GM23338 (cell line): ENCODE measurements around the gene STON1. TPM values are rescaled to one million over a fixed set of nuclear protein-coding genes. Genes with fewer than 3 reads are reported as not detected.

ENCODE experiments used
- ATAC-seq: fragments of 200-7000 bp; cut with Tn5 transposase; 3 replicates; pipeline ENCODE4 v1.9.1; 2020
- DNase-seq: peaks from one replicate; pipeline ENCODE4 v3.0.0-alpha.2; 2015; ENCODE audit warnings: low spot score
- H2AFZ ChIP-seq: fragments of 200-600 bp; sonication (generic); 2 replicates; pipeline ENCODE4 v1.8.0; 2016; ENCODE audit warnings: antibody characterized with exemption, mild to moderate bottlenecking, moderate library complexity
- H3F3A ChIP-seq: fragments of 200-600 bp; sonication (generic); replicated peaks from 2 replicates; pipeline ENCODE4 v1.8.0; 2017; ENCODE audit warnings: antibody characterized with exemption, mixed run types, low read depth
- H3K27ac ChIP-seq: fragments of 200-600 bp; sonication (generic); 2 replicates; pipeline ENCODE4 v1.6.1; 2016; ENCODE audit warnings: low read depth
- H3K27me3 ChIP-seq: fragments of 200-600 bp; sonication (generic); 2 replicates; pipeline ENCODE4 v1.8.0; 2016; ENCODE audit warnings: mild to moderate bottlenecking, mixed run types, moderate library complexity; ENCODE audit not compliant: insufficient read depth
- H3K36me3 ChIP-seq: fragments of 200-600 bp; sonication (generic); 2 replicates; pipeline ENCODE4 v1.8.0; 2016; ENCODE audit warnings: mild to moderate bottlenecking; ENCODE audit not compliant: insufficient read depth
- H3K4me1 ChIP-seq: fragments of 200-600 bp; sonication (generic); 2 replicates; pipeline ENCODE4 v1.8.0; 2016; ENCODE audit warnings: mild to moderate bottlenecking, moderate library complexity; ENCODE audit not compliant: insufficient read depth
- H3K4me2 ChIP-seq: fragments of 200-600 bp; sonication (generic); 2 replicates; pipeline ENCODE4 v1.7.1; 2017; ENCODE audit warnings: mixed run types
- H3K4me3 ChIP-seq: fragments of 200-600 bp; sonication (generic); 2 replicates; pipeline ENCODE4 v1.6.1; 2016; ENCODE audit warnings: mixed run types
- H3K79me2 ChIP-seq: fragments of 200-600 bp; sonication (generic); replicated peaks from 2 replicates; pipeline ENCODE4 v1.8.0; 2017; ENCODE audit warnings: mild to moderate bottlenecking; ENCODE audit not compliant: insufficient read depth
- H3K9me2 ChIP-seq: fragments of 200-600 bp; sonication (generic); 2 replicates; pipeline ENCODE4 v1.8.0; 2017; ENCODE audit not compliant: insufficient read depth
- H4K20me1 ChIP-seq: fragments of 200-600 bp; sonication (generic); replicated peaks from 2 replicates; pipeline ENCODE4 v1.8.0; 2017; ENCODE audit warnings: mild to moderate bottlenecking; ENCODE audit not compliant: insufficient read depth
- H3K27ac Mint-ChIP-seq: 2 replicates; pipeline ENCODE4 v1.8.0; 2020; ENCODE audit warnings: inconsistent platforms, mild to moderate bottlenecking, moderate library complexity, mixed read lengths
- H3K27me3 Mint-ChIP-seq: 3 replicates; pipeline ENCODE4 v1.8.0; 2022; ENCODE audit warnings: low read depth, mild to moderate bottlenecking, moderate library complexity, mixed read lengths, inconsistent platforms; ENCODE audit not compliant: insufficient read depth, poor library complexity
- H3K36me3 Mint-ChIP-seq: 3 replicates; pipeline ENCODE4 v1.8.0; 2021; ENCODE audit warnings: low read depth, mild to moderate bottlenecking, inconsistent platforms, moderate library complexity, mixed read lengths
- H3K4me1 Mint-ChIP-seq: 3 replicates; pipeline ENCODE4 v1.8.0; 2020; ENCODE audit warnings: mild to moderate bottlenecking, inconsistent platforms, mixed read lengths
- H3K4me3 Mint-ChIP-seq: 3 replicates; pipeline ENCODE4 v1.8.0; 2021; ENCODE audit warnings: moderate library complexity, mild to moderate bottlenecking, inconsistent platforms, mixed read lengths
- H3K9me3 Mint-ChIP-seq: 3 replicates; pipeline ENCODE4 v1.8.0; 2020; ENCODE audit warnings: moderate library complexity, mild to moderate bottlenecking, inconsistent platforms, mixed read lengths
- CREB1 ChIP-seq: fragments of 250-450 bp; sonication (Bioruptor Pico); IDR thresholded peaks from 2 replicates; pipeline ENCODE4 v1.5.0; 2020; ENCODE audit warnings: low read depth, mild to moderate bottlenecking, moderate library complexity
- EZH2 ChIP-seq: fragments of 200-600 bp; sonication (generic); IDR thresholded peaks from one replicate; pipeline ENCODE4 v1.8.0; 2017; ENCODE audit warnings: antibody characterized with exemption, mild to moderate bottlenecking, low read depth; ENCODE audit not compliant: unreplicated experiment
- EZH2phosphoT487 ChIP-seq: fragments of 200-600 bp; sonication (generic); IDR thresholded peaks from one replicate; pipeline ENCODE4 v1.8.1; 2018; ENCODE audit warnings: antibody characterized with exemption; ENCODE audit not compliant: unreplicated experiment
- JUNB ChIP-seq: IDR thresholded peaks from one replicate; pipeline ENCODE4 v1.6.1; 2016; ENCODE audit warnings: antibody characterized with exemption; ENCODE audit not compliant: unreplicated experiment
- NANOG ChIP-seq: IDR thresholded peaks from 2 replicates; pipeline ENCODE4 v1.6.1; 2016; ENCODE audit warnings: antibody characterized with exemption, borderline replicate concordance
- POLR2AphosphoS5 ChIP-seq: IDR thresholded peaks from 2 replicates; pipeline ENCODE4 v1.6.1; 2016; ENCODE audit warnings: antibody characterized with exemption, low read depth
- STAT1 ChIP-seq: IDR thresholded peaks from one replicate; pipeline ENCODE4 v1.6.1; 2016; ENCODE audit warnings: antibody characterized with exemption; ENCODE audit not compliant: unreplicated experiment
- ZNF114 ChIP-seq: fragments of 250-450 bp; sonication (Bioruptor Pico); IDR thresholded peaks from 2 replicates; pipeline ENCODE4 v1.5.0; 2020; ENCODE audit warnings: mild to moderate bottlenecking, moderate library complexity
- ZNF331 ChIP-seq: fragments of 250-450 bp; sonication (Bioruptor Pico); IDR thresholded peaks from 2 replicates; pipeline ENCODE4 v1.5.0; 2020; ENCODE audit warnings: low read depth, mild to moderate bottlenecking, moderate library complexity
- polyA plus RNA-seq: library from polyadenylated mRNA; unstranded; fragments of >200 nt; fragmentation: Nextera tagmentation; extraction: Ambion mirVana; gene quantifications from 2 replicates; pipeline ENCODE4 v1.2.1, GENCODE V29; 2016
- total RNA-seq: library from RNA; depleted of rRNA; stranded (reverse); fragments of >200 nt; shearing (Covaris generic); gene quantifications from 2 replicates; pipeline ENCODE4 v1.2.3, GENCODE V29; 2014
- TF ChIP-seq, protein P1 (sequence below): IDR thresholded peaks from one replicate; pipeline ENCODE4 v1.6.1; 2018; ENCODE audit warnings: antibody characterized with exemption; ENCODE audit not compliant: unreplicated experiment
- TF ChIP-seq, protein P2 (sequence below): IDR thresholded peaks from 2 replicates; pipeline ENCODE4 v1.6.1; 2016; ENCODE audit warnings: antibody characterized with exemption
- TF ChIP-seq, protein P3 (sequence below), 2 experiments: fragments of 200-600 bp in 1 of 2; sonication (generic) in 1 of 2; conservative IDR thresholded peaks; 2 replicates each; pipeline versions ENCODE4 v1.5.1 to v1.6.1; 2016 to 2017; ENCODE audit warnings: antibody characterized with exemption in 2 of 2, low read depth in 2 of 2, mild to moderate bottlenecking in 2 of 2, moderate library complexity in 1 of 2

Gene STON1
- total and polyA plus RNA-seq, 2 experiments from 2014 or later: 5.4 to 14.4 TPM

DNA sequence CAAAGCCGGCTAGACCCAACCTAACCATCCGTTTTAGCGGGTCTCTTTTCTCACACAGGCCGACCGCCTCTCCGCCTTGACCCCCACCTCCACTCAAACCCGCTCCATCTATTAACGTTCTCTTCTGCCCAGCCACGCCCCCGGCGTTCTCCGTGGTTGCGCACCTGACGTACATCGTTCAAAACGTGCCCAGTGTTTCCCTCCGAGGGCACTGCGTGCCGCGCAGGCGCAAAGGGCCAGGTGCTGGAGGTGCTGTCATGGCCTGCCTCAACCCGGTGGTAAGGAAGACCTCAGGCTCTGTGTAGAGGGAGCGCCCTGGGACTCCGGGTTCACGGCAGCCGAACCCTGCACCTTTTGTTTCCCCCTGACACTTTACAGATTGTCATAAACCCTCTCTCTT, 87.7 kb downstream of the STON1 start, which contains the start of gene GTF2A1L (continued):
- TF ChIP-seq STAT1 (no peak), CREB1 (CRISPR knock-in tag) (no peak), JUNB (no peak), ZNF114 (CRISPR knock-in tag) (no peak), POLR2AphosphoS5 (no peak), NANOG (no peak), ZNF331 (CRISPR knock-in tag) (no peak), EZH2phosphoT487 (no peak), EZH2 (no peak)
- TF ChIP-seq, protein P1, sequence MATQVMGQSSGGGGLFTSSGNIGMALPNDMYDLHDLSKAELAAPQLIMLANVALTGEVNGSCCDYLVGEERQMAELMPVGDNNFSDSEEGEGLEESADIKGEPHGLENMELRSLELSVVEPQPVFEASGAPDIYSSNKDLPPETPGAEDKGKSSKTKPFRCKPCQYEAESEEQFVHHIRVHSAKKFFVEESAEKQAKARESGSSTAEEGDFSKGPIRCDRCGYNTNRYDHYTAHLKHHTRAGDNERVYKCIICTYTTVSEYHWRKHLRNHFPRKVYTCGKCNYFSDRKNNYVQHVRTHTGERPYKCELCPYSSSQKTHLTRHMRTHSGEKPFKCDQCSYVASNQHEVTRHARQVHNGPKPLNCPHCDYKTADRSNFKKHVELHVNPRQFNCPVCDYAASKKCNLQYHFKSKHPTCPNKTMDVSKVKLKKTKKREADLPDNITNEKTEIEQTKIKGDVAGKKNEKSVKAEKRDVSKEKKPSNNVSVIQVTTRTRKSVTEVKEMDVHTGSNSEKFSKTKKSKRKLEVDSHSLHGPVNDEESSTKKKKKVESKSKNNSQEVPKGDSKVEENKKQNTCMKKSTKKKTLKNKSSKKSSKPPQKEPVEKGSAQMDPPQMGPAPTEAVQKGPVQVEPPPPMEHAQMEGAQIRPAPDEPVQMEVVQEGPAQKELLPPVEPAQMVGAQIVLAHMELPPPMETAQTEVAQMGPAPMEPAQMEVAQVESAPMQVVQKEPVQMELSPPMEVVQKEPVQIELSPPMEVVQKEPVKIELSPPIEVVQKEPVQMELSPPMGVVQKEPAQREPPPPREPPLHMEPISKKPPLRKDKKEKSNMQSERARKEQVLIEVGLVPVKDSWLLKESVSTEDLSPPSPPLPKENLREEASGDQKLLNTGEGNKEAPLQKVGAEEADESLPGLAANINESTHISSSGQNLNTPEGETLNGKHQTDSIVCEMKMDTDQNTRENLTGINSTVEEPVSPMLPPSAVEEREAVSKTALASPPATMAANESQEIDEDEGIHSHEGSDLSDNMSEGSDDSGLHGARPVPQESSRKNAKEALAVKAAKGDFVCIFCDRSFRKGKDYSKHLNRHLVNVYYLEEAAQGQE: no peak
- TF ChIP-seq, protein P2, sequence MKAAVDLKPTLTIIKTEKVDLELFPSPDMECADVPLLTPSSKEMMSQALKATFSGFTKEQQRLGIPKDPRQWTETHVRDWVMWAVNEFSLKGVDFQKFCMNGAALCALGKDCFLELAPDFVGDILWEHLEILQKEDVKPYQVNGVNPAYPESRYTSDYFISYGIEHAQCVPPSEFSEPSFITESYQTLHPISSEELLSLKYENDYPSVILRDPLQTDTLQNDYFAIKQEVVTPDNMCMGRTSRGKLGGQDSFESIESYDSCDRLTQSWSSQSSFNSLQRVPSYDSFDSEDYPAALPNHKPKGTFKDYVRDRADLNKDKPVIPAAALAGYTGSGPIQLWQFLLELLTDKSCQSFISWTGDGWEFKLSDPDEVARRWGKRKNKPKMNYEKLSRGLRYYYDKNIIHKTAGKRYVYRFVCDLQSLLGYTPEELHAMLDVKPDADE: no peak

DNA sequence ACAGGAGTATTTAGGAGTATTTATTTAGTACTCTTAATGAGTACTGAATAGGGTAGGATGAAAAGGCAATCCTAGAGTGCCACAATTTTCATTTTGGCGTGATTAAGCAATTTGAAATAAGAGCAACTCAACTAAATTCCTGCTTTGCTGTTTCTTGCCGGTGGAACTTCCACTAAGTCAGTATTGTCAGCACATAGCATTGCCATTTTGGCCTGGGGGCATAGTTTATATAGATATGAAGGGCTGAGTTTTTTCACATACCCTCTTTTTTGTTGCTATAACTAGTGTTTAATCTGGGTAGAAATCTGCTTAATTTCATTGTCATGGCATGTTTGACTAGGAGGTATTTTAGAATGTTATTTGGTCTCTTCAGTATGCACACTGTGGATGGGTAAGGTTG, 89.6 kb downstream of the STON1 start:
- H3K4me2 ChIP-seq: no peak overlapping the region
- Mint-ChIP-seq H3K9me3 (peaks cover 10% of the 10 kb centered on the region; the same call in 2 of the 3 replicates), H3K27ac (no peak overlapping the region), H3K27me3 (peaks cover 1% of the 10 kb centered on the region), H3K4me3 (no peak overlapping the region), H3K4me1 (no peaks in the 10 kb centered on the region), H3K36me3 (peaks cover 9% of the 10 kb centered on the region; the same call in 2 of the 3 replicates)
- no peaks in the 10 kb centered on the region for H3F3A ChIP-seq
- no peaks in the 10 kb centered on the region for H3K27me3 ChIP-seq
- no peak for ATAC-seq
- no peaks in the 10 kb centered on the region for H4K20me1 ChIP-seq
- H3K4me1 ChIP-seq: no peaks in the 10 kb centered on the region
- no peaks in the 10 kb centered on the region for H3K79me2 ChIP-seq
- H3K4me3 ChIP-seq: no peak overlapping the region
- H2AFZ ChIP-seq: no peak overlapping the region
- no peak for DNase-seq
- no peaks in the 10 kb centered on the region for H3K9me2 ChIP-seq
- H3K27ac ChIP-seq: no peak overlapping the region
- H3K36me3 ChIP-seq: no peaks in the 10 kb centered on the region
- TF ChIP-seq ZNF114 (CRISPR knock-in tag) (no peak), NANOG (no peak), EZH2phosphoT487 (no peak), CREB1 (CRISPR knock-in tag) (no peak), JUNB (no peak), EZH2 (no peak)
- TF ChIP-seq, protein P2: no peak
- TF ChIP-seq, protein P1: no peak
- TF ChIP-seq, protein P3, sequence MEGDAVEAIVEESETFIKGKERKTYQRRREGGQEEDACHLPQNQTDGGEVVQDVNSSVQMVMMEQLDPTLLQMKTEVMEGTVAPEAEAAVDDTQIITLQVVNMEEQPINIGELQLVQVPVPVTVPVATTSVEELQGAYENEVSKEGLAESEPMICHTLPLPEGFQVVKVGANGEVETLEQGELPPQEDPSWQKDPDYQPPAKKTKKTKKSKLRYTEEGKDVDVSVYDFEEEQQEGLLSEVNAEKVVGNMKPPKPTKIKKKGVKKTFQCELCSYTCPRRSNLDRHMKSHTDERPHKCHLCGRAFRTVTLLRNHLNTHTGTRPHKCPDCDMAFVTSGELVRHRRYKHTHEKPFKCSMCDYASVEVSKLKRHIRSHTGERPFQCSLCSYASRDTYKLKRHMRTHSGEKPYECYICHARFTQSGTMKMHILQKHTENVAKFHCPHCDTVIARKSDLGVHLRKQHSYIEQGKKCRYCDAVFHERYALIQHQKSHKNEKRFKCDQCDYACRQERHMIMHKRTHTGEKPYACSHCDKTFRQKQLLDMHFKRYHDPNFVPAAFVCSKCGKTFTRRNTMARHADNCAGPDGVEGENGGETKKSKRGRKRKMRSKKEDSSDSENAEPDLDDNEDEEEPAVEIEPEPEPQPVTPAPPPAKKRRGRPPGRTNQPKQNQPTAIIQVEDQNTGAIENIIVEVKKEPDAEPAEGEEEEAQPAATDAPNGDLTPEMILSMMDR (conservative IDR thresholded peaks at IDR 0.05; ENCODE audit: low read depth in 2 of 2): no peak
